H9 (cell line): ENCODE results near the gene TUB. TPM values are rescaled to one million over a fixed set of nuclear protein-coding genes. Genes with fewer than 3 reads are reported as not detected.

Experiments used
- DNase-seq: peaks from one replicate; pipeline ENCODE4 v3.0.0-alpha.2; 2017
- H2AFZ ChIP-seq: one replicate; pipeline ENCODE4 v1.6.1; 2013; ENCODE audit warnings: mild to moderate bottlenecking, low read length, control low read depth, moderate library complexity
- H2AK5ac ChIP-seq: 2 replicates; pipeline ENCODE4 v1.6.1; 2013; ENCODE audit warnings: low read length, control low read depth, mixed read lengths; ENCODE audit not compliant: insufficient read length
- H2BK120ac ChIP-seq: one replicate; pipeline ENCODE4 v1.6.1; 2013; ENCODE audit warnings: low read depth, mild to moderate bottlenecking, low read length, control low read depth, inconsistent platforms; ENCODE audit not compliant: poor library complexity, severe bottlenecking
- H2BK12ac ChIP-seq: 2 replicates; pipeline ENCODE4 v1.6.1; 2013; ENCODE audit warnings: low read length, control low read depth, mixed read lengths, low read depth; ENCODE audit not compliant: insufficient read length
- H2BK15ac ChIP-seq: 2 replicates; pipeline ENCODE4 v1.6.1; 2013; ENCODE audit warnings: low read depth, low read length, control low read depth
- H2BK20ac ChIP-seq: one replicate; pipeline ENCODE4 v1.6.1; 2013; ENCODE audit warnings: low read depth, mild to moderate bottlenecking, low read length, control low read depth, inconsistent platforms; ENCODE audit not compliant: poor library complexity, severe bottlenecking
- H2BK5ac ChIP-seq: 2 replicates; pipeline ENCODE4 v1.6.1; 2013; ENCODE audit warnings: low read length, control low read depth, mixed read lengths; ENCODE audit not compliant: insufficient read length
- H3K14ac ChIP-seq: 2 replicates; pipeline ENCODE4 v1.6.1; 2013; ENCODE audit warnings: low read length, control low read depth; ENCODE audit not compliant: insufficient read depth
- H3K18ac ChIP-seq: 2 replicates; pipeline ENCODE4 v1.6.1; 2013; ENCODE audit warnings: low read depth, mild to moderate bottlenecking, mixed read lengths, low read length, control low read depth; ENCODE audit not compliant: insufficient read length
- H3K23ac ChIP-seq: 2 replicates; pipeline ENCODE4 v1.6.1; 2013; ENCODE audit warnings: low read length, control low read depth, mixed read lengths, low read depth; ENCODE audit not compliant: insufficient read length
- H3K23me2 ChIP-seq: 2 replicates; pipeline ENCODE4 v1.6.1; 2013; ENCODE audit warnings: low read depth, mild to moderate bottlenecking, mixed read lengths, low read length, control low read depth; ENCODE audit not compliant: insufficient read length, poor library complexity, severe bottlenecking
- H3K27ac ChIP-seq: 2 replicates; pipeline ENCODE4 v1.5.1; 2013; ENCODE audit warnings: low read length, control low read depth, mixed read lengths, low read depth; ENCODE audit not compliant: insufficient read length
- H3K27me3 ChIP-seq: 2 replicates; pipeline ENCODE4 v1.6.1; 2013; ENCODE audit warnings: low read length, control low read depth, inconsistent platforms; ENCODE audit not compliant: insufficient read depth
- H3K4ac ChIP-seq: 2 replicates; pipeline ENCODE4 v1.6.1; 2013; ENCODE audit warnings: low read depth, mild to moderate bottlenecking, control low read depth, inconsistent platforms, low read length, moderate library complexity
- H3K4me1 ChIP-seq: 2 replicates; pipeline ENCODE4 v1.6.1; 2013; ENCODE audit warnings: low read length, control low read depth, inconsistent platforms; ENCODE audit not compliant: insufficient read depth
- H3K4me2 ChIP-seq: 2 replicates; pipeline ENCODE4 v1.6.1; 2013; ENCODE audit warnings: low read length, control low read depth, mixed read lengths; ENCODE audit not compliant: insufficient read length, insufficient read depth
- H3K56ac ChIP-seq: 2 replicates; pipeline ENCODE4 v1.6.1; 2013; ENCODE audit warnings: low read depth, mild to moderate bottlenecking, mixed read lengths, low read length, control low read depth; ENCODE audit not compliant: insufficient read length
- H3K79me1 ChIP-seq: 2 replicates; pipeline ENCODE4 v1.6.1; 2013; ENCODE audit warnings: low read depth, mild to moderate bottlenecking, moderate library complexity, low read length, control low read depth, inconsistent platforms; ENCODE audit not compliant: insufficient read depth, poor library complexity, severe bottlenecking
- H3K79me2 ChIP-seq: 2 replicates; pipeline ENCODE4 v1.6.1; 2013; ENCODE audit warnings: low read length, control low read depth, inconsistent platforms; ENCODE audit not compliant: insufficient read depth
- H3K9ac ChIP-seq: 2 replicates; pipeline ENCODE4 v1.6.1; 2013; ENCODE audit warnings: low read length, control low read depth, mixed read lengths; ENCODE audit not compliant: insufficient read length; ENCODE audit errors: extremely low read depth
- H3K9me3 ChIP-seq: one replicate; pipeline ENCODE4 v1.6.1; 2013; ENCODE audit warnings: low read depth, low read length, inconsistent platforms; ENCODE audit not compliant: control insufficient read depth
- H3T11ph ChIP-seq: one replicate; pipeline ENCODE4 v1.6.1; 2013; ENCODE audit warnings: mild to moderate bottlenecking, low read length, control low read depth, inconsistent platforms
- H4K20me1 ChIP-seq: one replicate; pipeline ENCODE4 v1.6.1; 2013; ENCODE audit not compliant: control insufficient read depth, insufficient read length, insufficient read depth
- H4K5ac ChIP-seq: 2 replicates; pipeline ENCODE4 v1.6.1; 2013; ENCODE audit warnings: low read depth, mild to moderate bottlenecking, mixed read lengths, low read length, control low read depth; ENCODE audit not compliant: insufficient read length
- H4K8ac ChIP-seq: replicated peaks from 2 replicates; pipeline ENCODE4 v1.6.1; 2013; ENCODE audit warnings: low read length, control low read depth, mixed read lengths, low read depth; ENCODE audit not compliant: insufficient read length
- H4K91ac ChIP-seq: 2 replicates; pipeline ENCODE4 v1.6.1; 2013; ENCODE audit warnings: low read depth, mild to moderate bottlenecking, moderate library complexity, mixed read lengths, low read length, control low read depth; ENCODE audit not compliant: insufficient read length
- H3K27ac Mint-ChIP-seq, 3 experiments: 2 replicates in 2 of 3; 3 replicates in 1 of 3; pipeline ENCODE4 v1.8.0; 2020 to 2021; ENCODE audit warnings: mixed read lengths in 3 of 3, mild to moderate bottlenecking in 1 of 3, moderate library complexity in 1 of 3
- H3K27me3 Mint-ChIP-seq: 2 replicates; pipeline ENCODE4 v1.8.0; 2021; ENCODE audit warnings: low read depth, mild to moderate bottlenecking, moderate library complexity, mixed read lengths
- H3K36me3 Mint-ChIP-seq, 3 experiments: 2 replicates in 2 of 3; 3 replicates in 1 of 3; pipeline ENCODE4 v1.8.0; 2020 to 2021; ENCODE audit warnings: low read depth in 3 of 3, mixed read lengths in 3 of 3; ENCODE audit not compliant: insufficient read depth in 1 of 3
- H3K4me1 Mint-ChIP-seq, 2 experiments: 2 replicates each; pipeline ENCODE4 v1.8.0; 2020; ENCODE audit warnings: mixed read lengths in 2 of 2
- H3K4me3 Mint-ChIP-seq, 2 experiments: 2 replicates in 1 of 2; 3 replicates in 1 of 2; pipeline ENCODE4 v1.8.0; 2020 to 2021; ENCODE audit warnings: mild to moderate bottlenecking in 2 of 2, mixed read lengths in 2 of 2, moderate library complexity in 1 of 2
- H3K9me3 Mint-ChIP-seq, 2 experiments: 2 replicates in 1 of 2; 3 replicates in 1 of 2; pipeline ENCODE4 v1.8.0; 2020; ENCODE audit warnings: mild to moderate bottlenecking in 2 of 2, mixed read lengths in 2 of 2, moderate library complexity in 1 of 2
- CTCF ChIP-seq: fragments of 200-600 bp; sonication (generic); conservative IDR thresholded peaks from 3 replicates; pipeline ENCODE4 v1.8.0; 2021; ENCODE audit warnings: antibody characterized with exemption, mild to moderate bottlenecking
- total RNA-seq: library from RNA; stranded (reverse); gene quantifications from 2 replicates; pipeline ENCODE4 v1.2.1, GENCODE V29; 2021

Gene TUB
- total RNA-seq, 1 experiment from 2014 or later: 14.8 TPM

- no peak overlapping the region for H2AFZ ChIP-seq
- H3K4me1 Mint-ChIP-seq: no peaks in the 10 kb centered on the region
- no peak overlapping the region for H3K4ac ChIP-seq
- H3K27me3 Mint-ChIP-seq: no peaks in the 10 kb centered on the region
- no peaks in the 10 kb centered on the region for H3K79me1 ChIP-seq
- H3T11ph ChIP-seq: no peak overlapping the region
- no peak overlapping the region; a peak in 1 of 7 replicates for H3K27ac Mint-ChIP-seq
- no peaks in the 10 kb centered on the region for H4K20me1 ChIP-seq
- H2BK5ac ChIP-seq: no peak overlapping the region
- H3K9ac ChIP-seq: no peak overlapping the region
- H4K91ac ChIP-seq: no peak overlapping the region
- H2BK20ac ChIP-seq: no peak overlapping the region
- no peaks in the 10 kb centered on the region for H3K79me2 ChIP-seq
- no peak overlapping the region for H3K4me3 Mint-ChIP-seq
- no peaks in the 10 kb centered on the region for H3K27me3 ChIP-seq
- no peaks in the 10 kb centered on the region for H3K23me2 ChIP-seq
- H3K56ac ChIP-seq: no peak overlapping the region
- H2BK120ac ChIP-seq: no peak overlapping the region
- no peaks in the 10 kb centered on the region for H3K9me3 Mint-ChIP-seq
- TF ChIP-seq CTCF: no peak
- H3K14ac ChIP-seq: no peak overlapping the region
- no peaks in the 10 kb centered on the region for H3K4me1 ChIP-seq
- H4K5ac ChIP-seq: no peak overlapping the region
- DNase-seq: no peak
- H3K23ac ChIP-seq: no peak overlapping the region
- no peak overlapping the region for H3K4me2 ChIP-seq
- peaks cover 12 to 57% (median 24%) of the 10 kb centered on the region in 3 experiments; a peak in 5 of 7 replicates for H3K36me3 Mint-ChIP-seq
- no peak overlapping the region for H2BK12ac ChIP-seq
- H3K18ac ChIP-seq: no peak overlapping the region
- no peak overlapping the region for H3K27ac ChIP-seq
- no peak overlapping the region for H4K8ac ChIP-seq
- no peak overlapping the region for H2BK15ac ChIP-seq
- H3K9me3 ChIP-seq: no peaks in the 10 kb centered on the region
- no peak overlapping the region for H2AK5ac ChIP-seq
These were observed 21.4 kb downstream of the TUB start for GRCh38 chr11:8102296-8102915.
